Neutrophil (primary cell): Measurements from ENCODE around the gene LDLRAD4.

Experiments used
- H3K27ac ChIP-seq: fragments of 200-600 bp; sonication (generic); 2 replicates; pipeline ENCODE4 v1.5.1; 2016; ENCODE audit warnings: mild to moderate bottlenecking, moderate library complexity
- H3K27me3 ChIP-seq: fragments of 200-600 bp; sonication (generic); 2 replicates; pipeline ENCODE4 v1.6.0; 2016; ENCODE audit warnings: mild to moderate bottlenecking
- H3K36me3 ChIP-seq: fragments of 200-600 bp; sonication (generic); 2 replicates; pipeline ENCODE4 v1.5.1; 2017
- H3K4me1 ChIP-seq, 2 experiments: fragments of 200-600 bp in 1 of 2; sonication (generic) in 1 of 2; 1 replicate in 1 of 2; 2 replicates in 1 of 2; pipeline versions ENCODE4 v1.5.1 to v1.6.1; 2013 to 2016; ENCODE audit warnings: low read depth in 1 of 2, low read length in 1 of 2, mild to moderate bottlenecking in 1 of 2, moderate library complexity in 1 of 2; ENCODE audit not compliant: control insufficient read depth in 1 of 2, insufficient read depth in 1 of 2
- H3K4me3 ChIP-seq, 2 experiments: fragments of 200-600 bp in 1 of 2; sonication (generic) in 1 of 2; 1 replicate in 1 of 2; 2 replicates in 1 of 2; pipeline ENCODE4 v1.5.1; 2013 to 2016; ENCODE audit warnings: low read depth in 1 of 2, low read length in 1 of 2, mild to moderate bottlenecking in 1 of 2, moderate library complexity in 1 of 2
- H3K9me3 ChIP-seq: fragments of 200-600 bp; sonication (generic); 2 replicates; pipeline ENCODE4 v1.5.1; 2016
- TF ChIP-seq, protein P1 (sequence below): fragments of 200-600 bp; sonication (generic); IDR thresholded peaks from 2 replicates; pipeline ENCODE4 v1.5.1; 2016; ENCODE audit warnings: antibody characterized with exemption

Gene LDLRAD4

DNA sequence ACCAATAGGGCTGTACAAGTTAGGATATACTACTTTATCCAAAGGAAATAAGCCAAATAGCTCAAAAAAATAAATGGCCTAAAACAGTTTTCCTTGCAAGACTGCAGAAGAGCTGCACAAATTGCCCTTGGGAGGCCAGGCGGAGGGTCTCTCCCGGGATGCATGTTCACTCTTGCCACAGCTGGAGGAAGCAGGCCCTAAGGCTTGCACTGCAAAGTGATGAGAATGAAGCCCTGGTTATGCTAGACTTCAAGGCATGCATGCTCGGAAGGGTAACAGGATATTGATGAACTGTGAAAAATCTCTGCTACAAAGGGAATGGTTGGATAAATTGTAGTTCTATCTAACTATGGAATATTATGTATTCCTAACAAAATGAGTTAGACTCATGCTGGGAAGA, 27.5 kb upstream of the LDLRAD4 start:
- Histone ChIP-seq H3K4me1 (no peaks in the 10 kb centered on the region), H3K4me3 (no peak overlapping the region), H3K27me3 (peaks cover 3% of the 10 kb centered on the region), H3K36me3 (no peaks in the 10 kb centered on the region), H3K9me3 (no peaks in the 10 kb centered on the region), H3K27ac (no peak overlapping the region)
- TF ChIP-seq, protein P1, sequence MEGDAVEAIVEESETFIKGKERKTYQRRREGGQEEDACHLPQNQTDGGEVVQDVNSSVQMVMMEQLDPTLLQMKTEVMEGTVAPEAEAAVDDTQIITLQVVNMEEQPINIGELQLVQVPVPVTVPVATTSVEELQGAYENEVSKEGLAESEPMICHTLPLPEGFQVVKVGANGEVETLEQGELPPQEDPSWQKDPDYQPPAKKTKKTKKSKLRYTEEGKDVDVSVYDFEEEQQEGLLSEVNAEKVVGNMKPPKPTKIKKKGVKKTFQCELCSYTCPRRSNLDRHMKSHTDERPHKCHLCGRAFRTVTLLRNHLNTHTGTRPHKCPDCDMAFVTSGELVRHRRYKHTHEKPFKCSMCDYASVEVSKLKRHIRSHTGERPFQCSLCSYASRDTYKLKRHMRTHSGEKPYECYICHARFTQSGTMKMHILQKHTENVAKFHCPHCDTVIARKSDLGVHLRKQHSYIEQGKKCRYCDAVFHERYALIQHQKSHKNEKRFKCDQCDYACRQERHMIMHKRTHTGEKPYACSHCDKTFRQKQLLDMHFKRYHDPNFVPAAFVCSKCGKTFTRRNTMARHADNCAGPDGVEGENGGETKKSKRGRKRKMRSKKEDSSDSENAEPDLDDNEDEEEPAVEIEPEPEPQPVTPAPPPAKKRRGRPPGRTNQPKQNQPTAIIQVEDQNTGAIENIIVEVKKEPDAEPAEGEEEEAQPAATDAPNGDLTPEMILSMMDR = no peak

DNA sequence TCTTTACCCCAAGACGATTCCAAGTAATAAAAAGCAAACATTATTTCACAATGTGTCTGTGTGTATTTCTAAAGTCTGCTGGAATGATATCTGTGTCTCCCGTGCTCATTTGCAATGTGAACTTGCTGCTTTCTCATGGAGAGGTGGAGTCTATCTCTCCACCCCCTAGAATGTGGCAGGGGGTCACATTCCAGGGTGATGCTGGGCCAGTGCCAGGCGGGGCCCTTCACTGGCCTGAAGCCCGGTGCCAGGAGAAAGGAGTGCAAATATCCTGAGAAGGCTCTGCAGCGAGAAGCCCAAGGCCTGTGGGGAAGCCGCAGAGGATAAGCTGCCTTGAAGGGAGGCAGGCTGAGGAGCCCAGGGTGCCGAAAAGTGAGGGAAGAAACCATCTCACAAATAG, 26.8 kb upstream of the LDLRAD4 start:
- no peaks in the 10 kb centered on the region for H3K9me3 ChIP-seq
- H3K27ac ChIP-seq = no peak overlapping the region
- peaks cover 3% of the 10 kb centered on the region for H3K27me3 ChIP-seq
- H3K4me1 ChIP-seq = no peaks in the 10 kb centered on the region
- no peaks in the 10 kb centered on the region for H3K36me3 ChIP-seq
- TF ChIP-seq, protein P1 = no peak
- no peak overlapping the region for H3K4me3 ChIP-seq

DNA sequence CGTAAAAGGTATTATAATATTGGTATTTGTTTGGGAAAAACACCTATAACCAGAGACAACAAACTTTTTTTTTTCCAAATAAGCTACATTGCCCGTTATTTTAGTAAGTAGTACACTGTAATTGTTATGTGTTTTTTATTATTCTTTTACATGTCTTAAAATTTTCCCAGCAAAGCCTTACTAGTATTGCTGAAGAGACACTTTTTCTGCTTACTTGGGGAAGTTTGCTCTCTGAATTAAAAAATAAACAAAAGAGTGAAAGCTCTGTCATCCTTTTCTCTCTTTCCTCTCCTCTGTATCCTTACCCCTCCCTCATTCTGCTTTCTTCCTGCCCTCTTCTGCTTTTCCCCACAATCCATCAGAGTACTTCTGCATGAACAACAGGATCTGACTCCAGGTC, 25.6 kb upstream of the LDLRAD4 start:
- Histone ChIP-seq H3K27ac (no peak overlapping the region), H3K36me3 (no peaks in the 10 kb centered on the region), H3K27me3 (peaks cover 3% of the 10 kb centered on the region), H3K4me3 (no peak overlapping the region), H3K4me1 (no peaks in the 10 kb centered on the region), H3K9me3 (no peaks in the 10 kb centered on the region)
- TF ChIP-seq, protein P1 = no peak

DNA sequence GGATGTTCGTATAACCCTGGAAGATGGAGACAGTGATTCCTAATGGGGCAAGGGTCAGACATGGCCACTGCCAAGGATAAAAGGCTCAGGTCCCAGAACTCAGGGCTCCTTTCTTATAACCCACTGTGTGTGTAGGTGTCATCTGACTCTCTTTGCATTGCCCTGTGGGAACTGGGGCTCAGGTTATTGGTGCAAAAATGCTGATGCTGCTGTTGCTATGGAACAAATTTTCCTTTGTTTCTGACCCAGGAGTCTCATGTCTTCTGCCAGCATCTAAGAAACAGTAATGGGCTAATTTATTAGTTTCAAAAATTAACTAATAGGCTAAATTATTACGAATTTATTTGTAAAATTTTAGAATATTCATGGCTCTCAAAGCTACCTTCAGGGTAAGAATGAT, 24.3 kb upstream of the LDLRAD4 start:
- Histone ChIP-seq H3K27me3 (peaks cover 3% of the 10 kb centered on the region), H3K27ac (no peak overlapping the region), H3K36me3 (no peaks in the 10 kb centered on the region), H3K9me3 (no peaks in the 10 kb centered on the region), H3K4me3 (no peak overlapping the region), H3K4me1 (no peaks in the 10 kb centered on the region)
- TF ChIP-seq, protein P1 = no peak

DNA sequence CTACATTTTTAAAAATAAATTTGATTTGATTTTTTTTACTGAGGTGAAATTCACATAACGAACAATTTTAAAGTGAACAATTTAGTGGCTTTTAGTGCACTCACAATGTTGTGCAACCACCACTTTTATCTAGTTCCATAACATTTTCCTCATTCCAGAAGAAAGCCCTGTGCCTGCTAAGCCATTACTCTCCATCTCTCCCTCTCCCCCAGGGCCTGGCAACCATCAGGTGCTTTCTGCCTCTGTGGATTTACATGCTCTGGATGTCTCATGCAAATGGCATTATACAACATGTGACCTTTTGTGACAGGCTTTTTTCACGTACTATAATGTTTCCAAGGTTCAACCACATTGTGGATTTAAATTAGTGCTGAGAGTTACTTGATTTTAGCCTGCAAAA, 19.9 kb upstream of the LDLRAD4 start:
- Histone ChIP-seq H3K9me3 (no peaks in the 10 kb centered on the region), H3K27me3 (no peaks in the 10 kb centered on the region), H3K4me3 (no peak overlapping the region), H3K27ac (no peak overlapping the region), H3K36me3 (no peaks in the 10 kb centered on the region), H3K4me1 (no peaks in the 10 kb centered on the region)
- TF ChIP-seq, protein P1 = no peak

DNA sequence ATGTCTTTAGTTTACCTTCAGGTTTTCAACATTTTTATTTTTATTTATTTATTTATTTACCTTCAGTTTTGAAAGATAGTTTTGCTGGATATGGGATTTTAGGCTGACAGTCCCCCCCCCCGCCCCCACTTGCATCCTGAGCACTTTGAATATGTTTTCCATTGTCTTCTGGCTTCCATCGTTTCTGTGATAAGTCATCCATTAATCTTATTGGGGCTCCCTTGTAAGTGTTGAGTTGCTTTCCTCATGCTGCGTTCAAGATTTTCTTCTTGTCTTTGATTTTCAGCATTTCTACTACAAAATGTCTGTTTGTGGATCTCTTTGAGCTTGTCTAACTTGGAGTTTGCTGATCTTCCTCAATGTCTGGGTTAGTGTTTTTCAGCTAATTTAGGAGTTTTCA, 19.4 kb upstream of the LDLRAD4 start:
- Histone ChIP-seq H3K4me1 (no peaks in the 10 kb centered on the region), H3K27me3 (no peaks in the 10 kb centered on the region), H3K9me3 (no peaks in the 10 kb centered on the region), H3K36me3 (no peaks in the 10 kb centered on the region), H3K4me3 (no peak overlapping the region), H3K27ac (no peak overlapping the region)
- TF ChIP-seq, protein P1 = no peak
